SH-SY5Y (cell line): Measurements from ENCODE around the gene MSRB2.

Source experiments
- GATA2 ChIP-seq: IDR thresholded peaks from 2 replicates; pipeline ENCODE4 v1.6.1; 2011; ENCODE audit warnings: mild to moderate bottlenecking, low read depth, low read length
- GATA3 ChIP-seq: IDR thresholded peaks from 2 replicates; pipeline ENCODE4 v1.6.1; 2011; ENCODE audit warnings: low read depth, mild to moderate bottlenecking, low read length, moderate library complexity

MSRB2 gene

DNA sequence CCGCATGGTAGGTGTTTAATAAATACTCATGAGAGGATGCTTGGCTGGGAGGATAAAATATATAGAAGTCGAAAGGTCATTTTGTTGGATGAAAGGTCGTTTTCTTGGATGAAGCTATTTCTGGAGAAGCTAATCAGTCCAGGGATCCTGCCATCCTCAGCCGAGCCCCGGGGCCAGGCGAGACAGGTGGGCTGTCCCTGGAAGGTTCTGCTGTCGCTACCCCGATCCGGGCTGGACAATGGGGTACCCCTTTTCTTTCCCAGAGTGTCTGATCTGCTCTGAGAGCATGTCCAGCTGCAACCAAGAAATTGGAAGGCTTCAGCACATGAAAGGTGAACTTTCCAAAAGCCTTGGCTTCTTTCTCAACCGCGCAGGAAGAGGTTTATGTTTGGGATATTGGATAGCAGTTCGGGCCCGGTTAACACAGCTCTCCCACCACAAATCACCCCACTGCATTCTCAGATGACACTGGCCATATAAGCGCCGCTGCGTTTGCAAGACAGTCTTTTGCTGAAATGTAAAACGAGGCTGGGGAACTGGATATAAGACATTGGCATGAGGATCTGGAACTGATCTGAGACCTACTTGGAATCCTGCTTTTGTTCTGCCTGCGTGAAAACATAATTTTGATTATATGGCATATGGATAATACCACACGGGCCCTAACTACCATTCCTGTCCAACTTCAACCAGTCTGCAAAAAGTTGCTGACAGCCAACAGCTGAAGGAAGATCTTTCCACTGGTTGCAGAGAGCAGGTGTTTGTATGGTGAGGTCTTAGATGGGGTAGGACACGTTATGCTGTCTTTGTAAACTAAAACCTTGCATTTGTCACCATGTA lies 31.2 kb upstream of the MSRB2 start:
- TF ChIP-seq GATA3 (no peak), GATA2 (no peak)

DNA sequence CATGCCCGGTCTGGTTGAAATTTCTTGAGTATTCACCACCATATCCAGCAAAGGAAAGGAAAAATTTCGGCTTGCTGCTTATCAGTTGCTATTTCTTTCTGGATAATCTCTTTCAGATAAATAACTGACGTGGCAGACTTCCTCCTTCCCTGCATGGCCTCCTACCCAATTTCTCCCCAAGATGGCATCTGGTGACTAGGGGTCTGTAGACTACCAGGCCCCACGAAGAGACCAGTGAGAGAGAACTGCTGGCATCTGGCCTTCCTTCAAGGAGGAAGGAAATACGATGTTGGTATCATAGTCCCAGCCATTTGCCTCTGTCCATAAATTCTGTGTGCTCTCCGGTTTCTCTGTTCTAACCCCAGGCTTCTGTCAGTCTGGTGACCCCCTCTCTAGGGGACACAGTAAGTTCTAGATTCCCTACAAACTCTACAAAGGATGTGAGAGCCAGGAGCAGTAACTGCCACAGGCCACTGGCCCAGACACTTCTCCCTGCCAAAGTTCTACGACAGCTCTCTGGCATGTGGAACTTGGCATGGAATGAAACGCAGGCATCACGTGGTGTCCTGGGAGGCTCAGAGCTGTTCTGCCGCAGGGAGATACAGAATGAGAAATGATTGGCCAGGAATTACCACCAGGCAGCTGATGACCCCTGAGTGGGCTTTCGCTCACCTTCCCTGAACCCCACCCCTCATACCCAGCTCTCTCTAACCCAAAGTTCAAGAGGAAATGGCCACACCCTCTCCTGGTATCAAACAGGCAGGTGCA lies 30.0 kb upstream of the MSRB2 start:
- TF ChIP-seq GATA2, result no peak
- TF ChIP-seq GATA3, result no peak

DNA sequence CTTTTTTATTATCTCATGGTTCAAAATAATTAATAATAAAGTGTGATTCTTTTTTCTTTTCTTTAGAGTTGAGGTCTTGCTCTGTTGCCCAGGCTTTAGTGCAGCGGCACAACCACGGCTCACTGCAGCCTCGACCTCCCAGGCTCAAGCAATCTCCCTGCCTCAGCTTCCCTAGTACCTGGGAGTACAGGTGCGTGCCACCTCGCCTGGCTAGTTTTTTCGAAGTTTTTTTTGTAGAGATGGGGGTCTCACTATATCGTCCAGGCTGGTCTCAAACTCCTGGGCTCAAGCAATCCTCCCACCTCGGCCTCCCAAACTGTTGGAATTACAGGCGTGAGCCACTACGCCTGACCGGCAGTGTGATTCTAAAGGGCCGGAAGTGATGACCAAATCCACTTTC lies 28.0 kb upstream of the MSRB2 start:
- TF ChIP-seq GATA2, result no peak
- no peak for TF ChIP-seq GATA3

DNA sequence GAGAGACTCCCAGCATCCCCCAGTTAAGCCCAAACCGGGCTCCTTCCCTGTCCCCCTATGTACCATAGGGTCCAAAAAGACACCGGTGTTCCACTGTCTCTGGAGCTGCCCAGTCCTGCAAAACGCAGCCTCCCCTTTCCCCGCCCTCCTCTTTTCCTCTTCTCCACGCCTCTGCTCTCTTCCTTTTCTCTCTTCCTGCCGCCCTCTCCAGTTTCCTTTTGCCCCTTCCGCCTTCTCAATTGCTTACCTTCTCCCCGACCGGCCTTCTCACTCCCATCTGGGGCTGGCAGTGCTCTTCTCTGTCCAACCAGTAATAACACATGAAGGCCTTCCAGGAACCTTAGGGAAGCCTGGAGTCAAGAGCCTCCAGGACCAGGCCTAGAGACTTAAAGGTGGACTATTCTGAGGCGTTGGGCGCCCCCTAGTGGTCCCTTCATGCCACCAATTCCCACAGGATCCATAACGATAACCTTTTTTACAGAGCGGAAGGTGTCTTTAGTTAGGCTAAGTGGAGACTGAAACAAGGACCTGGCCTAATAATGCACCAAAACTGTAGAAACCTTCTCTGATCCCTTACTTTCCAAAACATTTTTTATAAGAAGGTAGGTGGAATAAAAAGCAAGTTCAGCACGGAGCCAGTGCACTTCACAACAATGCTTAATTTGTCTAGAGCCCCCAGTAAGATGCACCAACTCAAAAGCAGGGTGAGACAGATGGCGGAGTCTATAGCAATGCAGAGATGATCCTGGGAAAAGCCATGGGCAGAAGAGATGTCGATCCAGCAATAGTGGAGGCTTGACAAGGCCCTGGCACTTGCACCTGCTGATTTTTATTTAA lies 27.2 kb upstream of the MSRB2 start:
- no peak for TF ChIP-seq GATA3
- TF ChIP-seq GATA2, result no peak

DNA sequence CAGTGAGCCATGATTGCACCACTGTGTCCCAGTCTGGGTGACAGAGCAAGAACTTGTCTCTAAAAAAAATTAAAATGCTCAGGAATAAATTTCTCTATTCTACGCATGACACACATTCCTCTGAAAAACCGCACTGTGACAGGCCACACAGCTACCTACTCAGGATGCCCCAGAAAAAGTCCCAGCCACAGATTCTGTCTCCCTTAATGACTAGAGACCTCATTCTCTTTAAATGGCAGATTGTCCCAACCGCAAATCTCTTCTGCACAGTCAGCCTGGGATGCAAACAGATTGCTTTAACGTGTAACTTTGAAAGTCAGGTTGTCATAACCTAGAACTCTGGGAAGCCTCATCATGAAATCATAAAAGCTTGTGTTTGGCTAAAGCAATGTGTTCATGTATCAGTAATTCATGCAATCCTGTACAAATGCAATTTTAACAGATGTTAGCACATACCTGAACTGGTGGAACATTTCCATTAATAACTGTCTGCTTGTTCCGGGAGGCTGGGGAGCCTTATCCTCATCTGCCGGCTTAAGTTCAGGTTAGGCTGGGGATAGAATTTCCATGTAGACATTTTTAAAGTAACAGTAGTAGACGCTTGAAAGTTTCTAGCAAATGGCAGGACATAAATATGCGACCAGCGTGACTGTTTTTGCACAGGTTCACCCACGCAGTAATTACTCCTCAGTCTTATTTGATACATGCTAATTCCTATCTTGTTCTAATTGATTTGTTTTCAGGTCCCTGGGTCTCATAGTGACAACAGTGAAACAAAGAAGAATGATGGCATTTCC lies 26.2 kb upstream of the MSRB2 start:
- TF ChIP-seq GATA3 (no peak), GATA2 (no peak)

DNA sequence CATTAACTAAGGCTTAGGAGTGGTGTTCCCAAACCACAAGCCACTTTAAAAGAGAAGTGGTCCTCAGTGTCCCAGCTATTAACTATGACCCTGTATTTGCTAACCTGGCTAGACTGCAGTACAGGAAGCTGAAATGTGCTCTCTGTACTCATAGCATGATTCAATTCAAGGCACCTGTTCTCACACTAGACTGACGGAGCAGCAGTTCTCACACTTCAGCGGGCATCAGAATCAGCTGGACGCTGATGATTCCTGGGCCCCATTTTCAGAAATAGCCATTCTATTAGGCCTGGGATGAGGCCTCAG lies 24.5 kb upstream of the MSRB2 start:
- no peak for TF ChIP-seq GATA2
- TF ChIP-seq GATA3, result no peak

DNA sequence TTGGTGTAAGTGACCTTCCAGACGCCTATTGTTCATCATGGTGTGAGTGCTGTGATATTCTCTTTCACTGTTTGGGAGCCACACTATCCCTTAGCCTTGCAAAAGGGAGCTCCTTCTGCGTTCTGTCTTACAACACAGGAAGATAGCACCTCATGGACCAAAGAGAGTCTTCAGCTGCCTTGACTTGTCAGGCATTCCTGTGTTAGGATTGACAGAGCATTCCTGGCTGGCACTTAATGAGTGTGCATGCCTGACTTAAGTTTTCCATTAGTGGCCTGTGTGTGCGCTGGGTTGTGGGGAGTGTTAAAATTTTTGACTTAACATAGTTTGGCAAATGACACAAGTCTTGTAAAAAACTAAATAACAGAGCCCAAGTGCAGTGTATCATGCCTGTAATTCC lies 21.9 kb upstream of the MSRB2 start:
- TF ChIP-seq GATA2 (no peak), GATA3 (no peak)

DNA sequence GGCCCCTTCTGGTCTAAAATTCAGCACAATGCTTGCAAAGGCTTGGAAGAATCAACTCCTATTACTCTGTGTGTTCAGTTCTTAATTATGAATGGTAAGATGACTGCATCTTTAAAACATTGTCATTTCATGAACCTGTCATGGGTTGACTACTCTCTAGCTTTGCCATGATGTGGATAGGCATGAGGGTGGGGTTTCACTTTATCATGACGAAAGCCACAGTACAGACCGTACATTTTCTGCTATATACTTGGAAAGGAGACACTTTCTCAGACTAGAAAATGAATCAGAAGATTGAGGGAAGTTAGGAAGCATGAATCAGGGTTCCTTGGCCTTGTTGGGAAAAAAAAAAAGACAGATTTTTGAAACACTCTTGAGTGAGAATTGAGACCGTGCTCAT lies 19.7 kb upstream of the MSRB2 start:
- no peak for TF ChIP-seq GATA3
- TF ChIP-seq GATA2, result no peak

DNA sequence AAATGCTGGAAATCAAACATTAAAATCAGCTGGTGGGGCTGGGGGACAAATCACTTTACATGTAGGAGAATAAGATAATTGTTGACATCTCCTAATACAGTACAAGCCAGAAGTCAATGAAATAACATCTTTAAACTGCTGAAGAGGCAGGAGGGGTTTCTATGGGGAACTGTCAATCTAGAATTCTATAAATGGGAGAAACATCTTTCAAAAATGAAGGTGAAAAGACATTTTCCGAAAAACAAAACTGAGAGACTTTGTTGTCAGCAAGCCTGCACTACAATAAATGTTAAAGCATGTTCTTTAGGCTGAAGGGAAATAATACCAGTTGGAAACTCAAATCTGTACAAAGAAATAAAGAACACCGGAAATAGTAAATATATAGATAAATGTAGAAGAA lies 17.3 kb upstream of the MSRB2 start:
- TF ChIP-seq GATA3 (no peak), GATA2 (no peak)

DNA sequence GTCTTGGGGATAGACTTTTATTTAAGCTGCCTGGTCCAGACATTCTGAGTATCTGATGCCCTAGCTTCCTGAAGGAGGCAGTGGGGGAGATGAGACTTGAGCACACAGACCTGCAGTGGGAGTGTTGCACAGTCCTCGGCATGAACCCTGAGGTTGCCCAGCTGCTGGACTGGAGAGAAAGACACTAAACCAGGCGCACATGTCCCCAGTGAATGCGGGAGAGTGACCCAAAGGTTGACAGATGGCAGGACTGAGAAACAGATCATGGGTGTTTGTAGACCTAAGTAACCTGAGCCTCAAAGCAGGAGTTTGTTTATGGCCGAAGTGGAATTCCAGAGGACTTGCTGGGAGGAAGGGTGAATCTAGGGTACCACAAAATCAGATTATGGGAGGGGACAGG lies 15.7 kb upstream of the MSRB2 start:
- TF ChIP-seq GATA2, result no peak
- no peak for TF ChIP-seq GATA3

DNA sequence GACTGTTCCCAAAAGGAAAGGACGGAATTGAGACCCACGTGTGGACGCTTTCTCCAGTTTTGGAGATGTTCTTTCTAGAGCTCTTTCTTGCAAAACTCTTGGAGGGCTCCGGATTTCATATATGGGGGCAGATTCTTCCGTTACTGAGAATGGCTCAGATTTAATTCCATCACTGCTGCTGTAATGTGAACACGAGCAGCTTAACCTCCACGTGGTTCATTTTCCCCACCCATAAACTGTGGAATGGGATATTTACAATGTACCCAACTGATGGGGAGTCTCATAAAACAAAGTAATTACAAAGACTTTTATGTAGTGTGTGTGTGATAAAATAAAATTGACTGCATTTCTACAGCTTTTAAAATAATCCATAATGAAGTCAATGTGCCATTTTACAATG lies 15.1 kb upstream of the MSRB2 start:
- TF ChIP-seq GATA2 (no peak), GATA3 (no peak)

DNA sequence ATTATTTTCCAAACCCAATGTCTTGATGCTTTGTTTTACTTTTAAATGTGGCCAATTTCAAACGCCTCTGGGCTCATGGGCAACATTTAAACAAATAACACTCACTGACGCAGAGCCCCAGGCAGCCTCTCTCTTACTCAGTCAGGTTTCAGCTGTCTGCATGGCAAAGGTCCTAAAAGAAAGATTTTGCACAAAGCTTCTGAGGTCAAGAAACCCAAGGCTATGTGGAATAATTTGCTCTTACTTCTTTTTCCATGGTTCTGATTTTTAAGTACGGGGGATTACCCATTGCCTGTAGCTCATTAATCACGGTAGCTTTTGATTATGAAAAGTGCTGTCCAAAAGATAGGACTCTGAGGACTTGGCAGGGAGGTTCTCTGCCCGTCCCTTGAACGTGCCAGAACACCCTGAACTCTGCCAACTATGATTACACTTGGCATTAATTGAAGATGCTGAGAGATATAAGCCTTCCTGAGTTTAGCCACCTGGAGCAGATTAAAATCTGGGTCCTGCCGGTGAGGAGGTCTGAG lies 14.1 kb upstream of the MSRB2 start:
- TF ChIP-seq GATA3, result peak; percentile 83
- TF ChIP-seq GATA2, result peak; percentile 95

DNA sequence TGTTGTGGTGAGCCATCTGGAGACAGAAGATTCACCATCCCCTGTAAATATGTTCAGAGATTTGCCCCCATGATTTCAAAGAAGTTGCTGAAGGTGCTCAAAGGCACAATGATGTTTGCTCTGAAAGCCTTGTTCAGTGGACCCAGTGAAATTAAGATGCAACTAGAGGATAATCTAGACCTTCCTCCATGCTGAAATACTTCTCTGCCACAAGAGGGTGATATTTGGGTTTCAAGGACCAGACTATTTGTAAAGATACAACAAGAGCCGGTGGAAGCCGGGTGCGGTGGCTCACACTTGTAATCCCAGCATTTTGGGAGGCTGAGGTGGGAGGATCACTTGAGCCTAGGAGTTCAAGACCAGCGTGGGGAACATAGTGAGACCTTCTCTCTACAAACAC lies 13.5 kb upstream of the MSRB2 start:
- TF ChIP-seq GATA3 (no peak), GATA2 (no peak)
